ENCODE measurements around the gene PDE6C.

Gene PDE6C

DNA sequence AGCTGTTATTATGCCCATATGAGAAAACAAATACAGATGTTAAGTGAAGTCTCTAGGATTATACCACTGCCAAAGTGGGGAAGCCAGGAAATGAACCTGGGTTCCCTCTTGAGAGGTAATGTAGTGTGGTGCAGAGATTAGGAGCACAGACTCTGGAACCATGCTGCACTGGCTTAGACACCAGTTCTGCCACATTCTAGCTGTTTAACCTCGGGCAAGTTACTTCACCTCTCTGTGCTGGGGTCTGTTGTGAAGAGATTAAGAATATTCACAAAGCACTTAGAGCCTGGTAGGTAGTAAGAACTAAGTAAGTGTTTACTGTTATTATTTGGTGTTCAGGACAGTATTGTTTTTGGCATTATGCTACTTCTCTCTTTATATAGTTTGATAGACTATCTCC, 41.9 kb downstream of the PDE6C start:
- Mint-ChIP-seq H3K9me3 (no peaks in the 10 kb centered on the region), H3K27me3 (ENCODE audit: low read depth) (no peaks in the 10 kb centered on the region), H3K27ac (no peak overlapping the region), H3K4me3 (no peak overlapping the region), H3K4me1 (no peaks in the 10 kb centered on the region), H3K36me3 (ENCODE audit: low read depth) (peaks cover 6% of the 10 kb centered on the region)
- TF ChIP-seq, protein P1, sequence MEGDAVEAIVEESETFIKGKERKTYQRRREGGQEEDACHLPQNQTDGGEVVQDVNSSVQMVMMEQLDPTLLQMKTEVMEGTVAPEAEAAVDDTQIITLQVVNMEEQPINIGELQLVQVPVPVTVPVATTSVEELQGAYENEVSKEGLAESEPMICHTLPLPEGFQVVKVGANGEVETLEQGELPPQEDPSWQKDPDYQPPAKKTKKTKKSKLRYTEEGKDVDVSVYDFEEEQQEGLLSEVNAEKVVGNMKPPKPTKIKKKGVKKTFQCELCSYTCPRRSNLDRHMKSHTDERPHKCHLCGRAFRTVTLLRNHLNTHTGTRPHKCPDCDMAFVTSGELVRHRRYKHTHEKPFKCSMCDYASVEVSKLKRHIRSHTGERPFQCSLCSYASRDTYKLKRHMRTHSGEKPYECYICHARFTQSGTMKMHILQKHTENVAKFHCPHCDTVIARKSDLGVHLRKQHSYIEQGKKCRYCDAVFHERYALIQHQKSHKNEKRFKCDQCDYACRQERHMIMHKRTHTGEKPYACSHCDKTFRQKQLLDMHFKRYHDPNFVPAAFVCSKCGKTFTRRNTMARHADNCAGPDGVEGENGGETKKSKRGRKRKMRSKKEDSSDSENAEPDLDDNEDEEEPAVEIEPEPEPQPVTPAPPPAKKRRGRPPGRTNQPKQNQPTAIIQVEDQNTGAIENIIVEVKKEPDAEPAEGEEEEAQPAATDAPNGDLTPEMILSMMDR (IDR thresholded peaks at IDR 0.05; ENCODE audit: unreplicated experiment in 3 of 3) = no peak

DNA sequence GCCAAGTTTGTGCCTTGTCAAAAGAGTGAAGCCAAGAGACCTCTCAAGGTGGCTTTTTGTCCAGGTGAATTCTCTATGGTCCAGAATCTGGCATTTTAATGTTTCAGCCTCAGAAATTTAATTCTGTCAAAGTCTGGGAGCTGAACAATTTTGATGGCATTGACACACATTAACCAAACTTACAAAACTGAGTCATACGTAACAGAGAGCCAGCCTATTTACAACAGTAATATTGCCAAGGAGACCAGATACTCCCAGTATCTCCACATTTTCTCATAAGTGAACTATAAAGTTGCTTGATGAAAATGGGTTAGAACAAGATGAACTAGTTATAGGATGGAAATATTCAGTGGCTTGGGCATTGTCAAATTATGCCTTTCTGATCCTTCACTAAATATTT, 43.8 kb downstream of the PDE6C start:
- no peaks in the 10 kb centered on the region for H3K4me1 Mint-ChIP-seq
- no peak overlapping the region for H3K27ac Mint-ChIP-seq
- peaks cover 23% of the 10 kb centered on the region for H3K36me3 Mint-ChIP-seq (ENCODE audit: low read depth)
- H3K4me3 Mint-ChIP-seq = no peak overlapping the region
- no peaks in the 10 kb centered on the region for H3K27me3 Mint-ChIP-seq (ENCODE audit: low read depth)
- H3K9me3 Mint-ChIP-seq = no peaks in the 10 kb centered on the region
- TF ChIP-seq, protein P1 (IDR thresholded peaks at IDR 0.05; ENCODE audit: unreplicated experiment in 3 of 3) = no peak

DNA sequence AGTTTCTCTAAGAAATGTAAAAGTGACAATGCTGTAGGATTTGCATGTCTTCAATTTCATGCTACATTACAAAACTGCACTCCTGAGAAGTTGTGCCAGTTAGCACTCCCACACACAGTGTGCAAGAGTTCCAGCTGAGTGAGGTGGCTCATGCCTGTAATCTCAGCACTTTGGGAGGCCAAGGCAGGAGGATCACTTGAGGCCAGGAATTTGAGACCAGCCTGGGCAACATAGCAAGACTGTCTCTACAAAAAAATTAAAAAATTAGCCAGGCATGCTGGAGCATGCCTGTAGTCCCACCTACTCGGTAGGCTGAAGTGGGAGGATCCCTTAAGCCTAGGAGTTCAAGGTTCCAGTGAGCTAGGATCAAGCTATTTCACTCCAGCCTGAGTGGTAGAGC, 45.4 kb downstream of the PDE6C start:
- Mint-ChIP-seq H3K4me1 (no peaks in the 10 kb centered on the region), H3K36me3 (ENCODE audit: low read depth) (peaks cover 31% of the 10 kb centered on the region), H3K4me3 (no peak overlapping the region), H3K27ac (no peak overlapping the region), H3K9me3 (no peaks in the 10 kb centered on the region), H3K27me3 (ENCODE audit: low read depth) (no peaks in the 10 kb centered on the region)
- TF ChIP-seq, protein P1 (IDR thresholded peaks at IDR 0.05; ENCODE audit: unreplicated experiment in 3 of 3) = no peak

DNA sequence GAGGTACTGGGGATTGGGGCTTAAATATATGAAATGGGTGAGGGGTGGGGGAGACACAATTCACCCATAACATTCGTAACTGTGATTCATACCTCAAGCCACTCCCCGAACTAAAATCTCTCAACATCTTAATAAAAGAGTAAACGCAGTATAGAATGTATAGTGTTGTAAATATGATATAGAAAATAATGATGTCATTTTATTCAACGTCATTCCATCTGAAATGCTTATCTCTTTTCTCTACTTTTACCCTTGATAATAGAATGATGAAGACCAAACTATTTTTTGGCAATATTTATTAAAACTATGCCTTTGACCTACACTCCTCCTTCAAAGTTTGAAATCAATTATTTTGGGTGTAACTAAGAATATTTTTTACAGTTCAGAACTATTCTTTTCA, 53.7 kb downstream of the PDE6C start:
- TF ChIP-seq, protein P1 (IDR thresholded peaks at IDR 0.05; ENCODE audit: unreplicated experiment in 3 of 3) = no peak
- Mint-ChIP-seq H3K4me3 (no peak overlapping the region), H3K27me3 (ENCODE audit: low read depth) (no peaks in the 10 kb centered on the region), H3K4me1 (no peaks in the 10 kb centered on the region), H3K36me3 (ENCODE audit: low read depth) (peaks cover 61% of the 10 kb centered on the region), H3K9me3 (no peaks in the 10 kb centered on the region), H3K27ac (no peak overlapping the region)

DNA sequence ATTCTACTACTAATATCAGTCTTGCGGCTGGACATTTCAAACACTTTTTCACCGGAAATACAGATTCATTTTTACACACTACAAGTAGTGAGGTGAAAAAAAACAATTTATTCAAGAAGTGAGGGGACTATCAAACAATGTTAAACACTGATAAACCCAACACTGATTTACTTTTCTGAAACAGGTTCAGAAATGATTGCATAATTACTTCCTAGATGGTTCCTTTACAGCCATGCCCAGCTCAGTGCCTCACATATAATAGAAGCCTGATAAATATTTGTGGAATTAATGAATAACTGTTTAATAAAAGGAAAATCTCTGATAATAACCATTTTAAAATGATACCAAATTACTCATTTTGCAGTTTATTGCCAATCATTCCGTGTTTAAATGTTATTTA, 55.5 kb downstream of the PDE6C start:
- H3K4me3 Mint-ChIP-seq = no peak overlapping the region
- TF ChIP-seq, protein P1 (IDR thresholded peaks at IDR 0.05; ENCODE audit: unreplicated experiment in 3 of 3) = no peak
- no peaks in the 10 kb centered on the region for H3K27me3 Mint-ChIP-seq (ENCODE audit: low read depth)
- H3K27ac Mint-ChIP-seq = no peak overlapping the region
- no peaks in the 10 kb centered on the region for H3K4me1 Mint-ChIP-seq
- H3K9me3 Mint-ChIP-seq = no peaks in the 10 kb centered on the region
- peaks cover 55% of the 10 kb centered on the region for H3K36me3 Mint-ChIP-seq (ENCODE audit: low read depth)

DNA sequence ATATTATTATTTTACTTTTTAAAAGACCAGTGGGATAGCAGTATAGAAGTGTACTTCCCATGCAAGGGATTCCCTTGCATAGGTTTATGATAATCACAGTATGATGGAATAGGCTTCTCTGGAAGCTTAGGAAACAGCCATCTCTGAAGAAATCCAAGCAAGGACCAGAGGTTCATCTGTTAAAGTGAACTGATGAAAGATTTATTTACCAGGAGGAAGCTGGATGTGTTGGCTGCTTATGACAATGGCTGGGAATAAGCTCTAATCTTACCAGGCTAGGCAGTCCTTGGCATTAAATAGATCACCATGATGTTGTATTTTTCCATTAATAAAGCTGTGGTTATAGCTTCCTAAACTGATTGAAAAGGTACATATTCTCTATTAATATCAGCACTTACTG, 58.0 kb downstream of the PDE6C start:
- H3K4me3 Mint-ChIP-seq = no peak overlapping the region
- no peaks in the 10 kb centered on the region for H3K4me1 Mint-ChIP-seq
- H3K27ac Mint-ChIP-seq = no peak overlapping the region

More for the DNA sequence above, 58.0 kb downstream of the PDE6C start:
- TF ChIP-seq, protein P1 (IDR thresholded peaks at IDR 0.05; ENCODE audit: unreplicated experiment in 3 of 3) = no peak
- peaks cover 52% of the 10 kb centered on the region for H3K36me3 Mint-ChIP-seq (ENCODE audit: low read depth)
- no peaks in the 10 kb centered on the region for H3K9me3 Mint-ChIP-seq
- no peaks in the 10 kb centered on the region for H3K27me3 Mint-ChIP-seq (ENCODE audit: low read depth)
